HepG2 (cell line): ENCODE data around the gene TPST1. TPM values are rescaled to one million over a fixed set of nuclear protein-coding genes. Genes with fewer than 3 reads are reported as not detected.
A peak's percentile ranks its signal among the peaks of the same experiment; 100 is the strongest.

Experiments used
- ATAC-seq: fragments of 200-7000 bp; cut with Tn5 transposase; 3 replicates; pipeline ENCODE4 v1.9.1; 2020; ENCODE audit warnings: mild to moderate bottlenecking, moderate library complexity
- BruUV-seq: library from RNA; stranded (reverse); fragments of 400-500 nt; replicated peaks from 2 replicates; lab custom pipeline; 2021; lab: Mats Ljungman, UMichigan
- CTCF ChIA-PET: fragments of 300-600 bp; formaldehyde crosslinking; extraction: SDS; loops from one replicate; lab custom pipeline; 2021; ENCODE audit warnings: low total read pairs, inconsistent platforms, low intra/inter-chr PET ratio; lab: Yijun Ruan, JAX
- POLR2A ChIA-PET: fragments of 350-600 bp; sonication (Branson Sonifier 250); formaldehyde crosslinking; loops from one replicate; lab custom pipeline; 2020; ENCODE audit warnings: antibody characterized with exemption, inconsistent platforms; lab: Yijun Ruan, JAX
- DNase-seq: peaks from one replicate; pipeline ENCODE4 v3.0.0-alpha.2; 2015; ENCODE audit warnings: low spot score
- FAIRE-seq: peaks from 3 replicates; lab custom pipeline; 2011; peaks lifted over from hg19 to GRCh38; lab: Jason Lieb, UNC
- H2AFZ ChIP-seq: one replicate; pipeline ENCODE4 v1.6.1; 2011; ENCODE audit warnings: low read length, inconsistent platforms
- H3K27ac ChIP-seq: fragments of 300-600 bp; 3 replicates; pipeline ENCODE4 v1.8.0; 2011; ENCODE audit warnings: mixed run types, mild to moderate bottlenecking, mixed read lengths, low read length, inconsistent platforms; ENCODE audit not compliant: insufficient read depth; ENCODE audit errors: extremely low read length
- H3K27me3 ChIP-seq, 2 experiments: fragments of 200-600 bp in 1 of 2; 2 replicates in 1 of 2; 3 replicates in 1 of 2; pipeline versions ENCODE4 v1.6.0 to v1.8.0; 2011; ENCODE audit warnings: low read length in 2 of 2, mild to moderate bottlenecking in 2 of 2, moderate library complexity in 2 of 2, inconsistent platforms in 1 of 2; ENCODE audit not compliant: insufficient read depth in 2 of 2, control insufficient read depth in 1 of 2
- H3K36me3 ChIP-seq, 2 experiments: fragments of 200-600 bp in 1 of 2; replicated peaks in 1 of 2; 2 replicates in 1 of 2; 3 replicates in 1 of 2; pipeline versions ENCODE4 v1.5.1 to v1.8.0; 2011; ENCODE audit warnings: low read length in 2 of 2, inconsistent platforms in 1 of 2; ENCODE audit not compliant: insufficient read depth in 2 of 2, control insufficient read depth in 1 of 2
- H3K4me1 ChIP-seq: 2 replicates; pipeline ENCODE4 v1.5.1; 2012; ENCODE audit warnings: low read length, inconsistent platforms; ENCODE audit not compliant: insufficient read depth
- H3K4me2 ChIP-seq: 2 replicates; pipeline ENCODE4 v1.6.0; 2011; ENCODE audit warnings: low read depth, low read length, inconsistent platforms
- H3K4me3 ChIP-seq, 3 experiments: fragments of 200-600 bp in 1 of 3; sonication (generic), shearing (Covaris generic) in 1 of 3; replicated peaks in 1 of 3; 2 replicates each; pipeline ENCODE4 v1.5.1; 2011 to 2016; ENCODE audit warnings: low read length in 3 of 3, inconsistent platforms in 2 of 3, low read depth in 2 of 3, mild to moderate bottlenecking in 2 of 3, control low read depth in 1 of 3, mixed read lengths in 1 of 3; ENCODE audit not compliant: insufficient read depth in 1 of 3
- H3K79me2 ChIP-seq: one replicate; pipeline ENCODE4 v1.6.1; 2011; ENCODE audit warnings: low read length, inconsistent platforms; ENCODE audit not compliant: insufficient read depth
- H3K9ac ChIP-seq: 2 replicates; pipeline ENCODE4 v1.6.0; 2011; ENCODE audit warnings: mild to moderate bottlenecking, low read depth, low read length, inconsistent platforms; ENCODE audit not compliant: insufficient read depth
- H3K9me3 ChIP-seq: 2 replicates; pipeline ENCODE4 v1.5.1; 2012; ENCODE audit warnings: mild to moderate bottlenecking, low read length
- H4K20me1 ChIP-seq: 2 replicates; pipeline ENCODE4 v1.6.0; 2011; ENCODE audit warnings: inconsistent platforms, mild to moderate bottlenecking, low read length, moderate library complexity; ENCODE audit not compliant: insufficient read depth
- DDIT3 ChIP-seq: sonication (generic); formaldehyde crosslinking; IDR thresholded peaks from 2 replicates; pipeline ENCODE4 v1.4.0; 2020; ENCODE audit warnings: mild to moderate bottlenecking, missing genetic modification reagents
- GTF3A ChIP-seq: sonication (generic); formaldehyde crosslinking; conservative IDR thresholded peaks from 2 replicates; pipeline ENCODE4 v1.4.0; 2020; ENCODE audit warnings: mild to moderate bottlenecking, missing genetic modification reagents
- HNRNPK ChIP-seq: fragments of 200-400 bp; formaldehyde crosslinking; IDR thresholded peaks from 2 replicates; pipeline ENCODE4 v1.6.1; 2018; ENCODE audit warnings: low read length, low read depth, moderate library complexity, mild to moderate bottlenecking; ENCODE audit not compliant: poor library complexity, severe bottlenecking
- MAFG ChIP-seq: sonication (generic); formaldehyde crosslinking; IDR thresholded peaks from 2 replicates; pipeline ENCODE4 v1.5.1; 2020; ENCODE audit warnings: mild to moderate bottlenecking, missing genetic modification reagents
- PCBP1 ChIP-seq: fragments of 200-400 bp; formaldehyde crosslinking; IDR thresholded peaks from 2 replicates; pipeline ENCODE4 v1.6.1; 2017; ENCODE audit warnings: mild to moderate bottlenecking, low read depth, low read length, borderline replicate concordance
- PCBP2 ChIP-seq: fragments of 200-400 bp; formaldehyde crosslinking; optimal IDR thresholded peaks from 2 replicates; pipeline ENCODE3; 2018; ENCODE audit warnings: low read length, low read depth; ENCODE audit not compliant: poor library complexity, severe bottlenecking
- THYN1 ChIP-seq: sonication (generic); formaldehyde crosslinking; IDR thresholded peaks from 2 replicates; pipeline ENCODE4 v1.8.1; 2023; ENCODE audit warnings: low read depth, mild to moderate bottlenecking, moderate library complexity, missing genetic modification reagents, borderline replicate concordance
- ZNF512 ChIP-seq: sonication (generic); formaldehyde crosslinking; IDR thresholded peaks from 2 replicates; pipeline ENCODE4 v1.4.0; 2020; ENCODE audit warnings: mild to moderate bottlenecking, missing genetic modification reagents
- ZSCAN20 ChIP-seq: sonication (generic); formaldehyde crosslinking; IDR thresholded peaks from 2 replicates; pipeline ENCODE4 v1.4.0; 2020; ENCODE audit warnings: missing genetic modification reagents, mild to moderate bottlenecking, borderline replicate concordance
- WGBS: methylation state at CpG from one replicate; pipeline ENCODE4 v1.1.6; 2017; ENCODE audit warnings: low lambda C conversion rate; 5-methylcytosine and 5-hydroxymethylcytosine counted together
- in situ Hi-C: cut with HindIII; loops from 2 replicates; pipeline ENCODE4 v1.10.0; 2017; ENCODE audit warnings: low pct_unique_long_range_greater_than_20kb; ENCODE audit not compliant: extremely low pct_ligation_motif_present
- intact Hi-C: fragments of 100-400 bp; cut with micrococcal nuclease; formaldehyde crosslinking; loops from one replicate; pipeline ENCODE4 v1.10.0; 2022; ENCODE audit not compliant: unreplicated experiment
- polyA plus RNA-seq, 8 experiments: library from polyadenylated mRNA; depleted of rRNA in 3 of 8; stranded (reverse) in 7 of 8; unstranded in 1 of 8; fragments of >200 nt; fragmentation: Illumina TruSeq in 4 of 8; extraction: Trizol in 4 of 8; gene quantifications; 2 replicates each; pipeline versions ENCODE4 v1.2.1 to v1.2.3, GENCODE V29; 2011 to 2016; ENCODE audit warnings: low read depth in 4 of 8, missing spikeins in 1 of 8, mixed read lengths in 1 of 8; ENCODE audit not compliant: insufficient read depth in 1 of 8
- total RNA-seq, 5 experiments: library from RNA; depleted of rRNA; stranded (reverse); fragments of >200 nt; fragmentation: Illumina TruSeq; extraction: Trizol; gene quantifications; 2 replicates each; pipeline ENCODE4 v1.2.3, GENCODE V29; 2016; ENCODE audit warnings: low read depth in 1 of 5

TPST1 gene
- total and polyA plus RNA-seq, 2 of the 13 experiments (the other 11 are each of a cell fraction or from before 2014, with no cell fraction given): 24.3 to 34.1 TPM

DNA sequence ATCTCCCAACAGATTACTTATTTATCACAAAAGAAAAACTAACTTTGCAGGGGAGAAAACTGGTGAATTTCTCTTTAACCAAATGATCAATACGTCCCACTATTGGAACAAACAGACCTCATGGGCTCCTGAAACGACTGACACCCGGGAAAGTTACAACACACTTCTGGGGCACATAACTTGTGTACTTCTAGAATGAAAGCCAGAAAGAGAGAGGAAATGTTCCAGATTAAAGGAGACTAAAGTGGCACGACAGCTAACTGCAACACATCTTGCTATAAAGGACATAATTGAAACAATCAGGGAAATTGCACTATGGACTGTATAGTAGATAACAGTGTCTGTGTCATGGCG, 14.7 kb upstream of the TPST1 start:
- no peak overlapping the region for H3K4me3 ChIP-seq
- H3K4me1 ChIP-seq: peaks cover 24% of the 10 kb centered on the region
- in situ Hi-C loops: no loop called here
- H3K79me2 ChIP-seq: no peaks in the 10 kb centered on the region
- H4K20me1 ChIP-seq: no peaks in the 10 kb centered on the region
- intact Hi-C loops: no loop called here
- ChIA-PET POLR2A (no interaction called here), CTCF (no interaction called here)
- FAIRE-seq: no peak
- peak; percentile 20; the same call in 2 of the 3 replicates for ATAC-seq
- no peaks in the 10 kb centered on the region for H3K9me3 ChIP-seq
- no TSS peak for BruUV-seq
- H3K9ac ChIP-seq: no peak overlapping the region
- H2AFZ ChIP-seq: no peak overlapping the region
- WGBS: 10% methylated on average over 5 of the region's 5 CpGs
- H3K27ac ChIP-seq: no peak overlapping the region
- TF ChIP-seq GTF3A (no peak), MAFG (CRISPR knock-in tag) (no peak), DDIT3 (CRISPR knock-in tag) (no peak)
- DNase-seq: no peak
- H3K4me2 ChIP-seq: peak overlapping the region; percentile 48; the same call in 1 of the 2 replicates
- H3K36me3 ChIP-seq: no peaks in the 10 kb centered on the region
- no peaks in the 10 kb centered on the region for H3K27me3 ChIP-seq

DNA sequence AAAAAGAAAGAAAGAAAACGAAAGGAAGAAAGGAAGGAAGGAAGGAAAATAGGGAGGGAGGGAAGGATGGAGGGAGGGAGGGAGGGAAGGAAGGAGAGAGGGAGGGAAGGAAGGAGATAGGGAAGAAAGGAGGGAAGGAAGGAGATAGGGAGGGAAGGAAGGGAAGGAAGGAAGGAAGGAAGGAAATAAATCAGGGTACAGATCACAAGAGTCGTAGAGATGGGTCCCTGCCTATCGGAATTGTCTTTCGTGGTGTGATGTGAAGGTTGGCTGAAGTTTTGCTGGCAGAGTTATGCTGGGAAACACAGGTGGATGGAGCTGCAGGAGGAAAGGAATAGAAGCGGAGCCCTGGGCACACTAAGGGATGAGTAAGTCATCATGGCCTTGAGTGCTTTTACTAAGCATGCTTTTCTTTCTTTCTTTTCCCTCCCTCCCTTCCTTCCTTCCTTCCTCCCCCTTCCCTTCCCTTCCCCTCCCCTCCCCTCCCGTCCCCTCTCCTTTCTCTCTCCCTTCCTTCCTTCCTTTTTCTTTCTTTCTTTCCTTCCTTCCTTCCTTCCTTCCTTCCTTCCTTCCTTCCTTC, 11.9 kb upstream of the TPST1 start:
- Histone ChIP-seq H2AFZ (no peak overlapping the region), H3K4me1 (peaks cover 30% of the 10 kb centered on the region), H3K27ac (no peak overlapping the region), H3K9ac (no peak overlapping the region), H3K27me3 (no peaks in the 10 kb centered on the region), H3K4me2 (no peak overlapping the region), H3K79me2 (no peaks in the 10 kb centered on the region), H3K36me3 (no peaks in the 10 kb centered on the region), H3K4me3 (no peak overlapping the region), H4K20me1 (no peaks in the 10 kb centered on the region), H3K9me3 (no peaks in the 10 kb centered on the region)
- ATAC-seq: no peak
- no TSS peak for BruUV-seq
- POLR2A ChIA-PET: interaction anchor here (1.7 kb wide), 1 partner anchor 12 kb away, joined by 4 read pairs; the partner anchor contains the start of gene TPST1
- in situ Hi-C loops: no loop called here
- intact Hi-C loops: no loop called here
- CTCF ChIA-PET: no interaction called here
- DNase-seq: no peak
- FAIRE-seq: no peak
- 47% methylated on average over 6 of the region's 6 CpGs for WGBS
- TF ChIP-seq PCBP1 (peak; percentile 84; the same call in 1 of the 2 replicates), ZSCAN20 (CRISPR knock-in tag) (no peak), PCBP2 (peak; percentile 90), HNRNPK (peak; percentile 93), ZNF512 (0 out of 2 replicates have a peak, but pooled peaks have one; percentile 45), THYN1 (CRISPR knock-in tag) (no peak)
